GM12875 (cell line): ENCODE measurements around the gene TMEM31.
"Not testable (repeated sequence)": the region's sequence is repeated elsewhere in the genome, so short reads cannot be mapped to it uniquely, and the experiment has no call there.

Experiments
- H3K4me3 ChIP-seq: one replicate; pipeline ENCODE4 v1.5.1; 2011; ENCODE audit warnings: low read depth, low read length, control low read depth
- TF ChIP-seq, protein P1 (sequence below): IDR thresholded peaks from 2 replicates; pipeline ENCODE4 v1.5.1; 2011; ENCODE audit warnings: low read depth, mild to moderate bottlenecking, control low read depth, inconsistent platforms, low read length, moderate library complexity, borderline replicate concordance; ENCODE audit not compliant: insufficient read depth

Gene TMEM31

DNA sequence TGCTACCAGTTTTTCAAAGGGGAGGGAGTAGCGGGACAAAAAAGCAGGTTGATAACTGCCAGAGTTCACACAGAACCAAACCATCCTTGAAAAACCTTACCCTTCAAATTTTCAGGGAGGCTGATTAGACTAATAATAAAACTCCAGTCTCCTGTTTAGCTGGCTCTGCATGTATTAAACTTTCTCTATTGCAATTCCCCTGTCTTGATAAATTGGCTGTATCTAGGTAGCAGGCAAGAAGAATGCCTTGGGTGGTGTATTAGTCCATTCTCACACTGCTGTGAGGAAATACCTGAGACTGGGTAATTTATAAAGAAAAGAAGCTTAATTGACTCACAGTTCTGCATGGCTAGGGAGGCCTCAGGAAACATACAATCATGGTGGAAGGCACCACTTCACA, 47.8 kb downstream of the TMEM31 start:
- TF ChIP-seq, protein P1, sequence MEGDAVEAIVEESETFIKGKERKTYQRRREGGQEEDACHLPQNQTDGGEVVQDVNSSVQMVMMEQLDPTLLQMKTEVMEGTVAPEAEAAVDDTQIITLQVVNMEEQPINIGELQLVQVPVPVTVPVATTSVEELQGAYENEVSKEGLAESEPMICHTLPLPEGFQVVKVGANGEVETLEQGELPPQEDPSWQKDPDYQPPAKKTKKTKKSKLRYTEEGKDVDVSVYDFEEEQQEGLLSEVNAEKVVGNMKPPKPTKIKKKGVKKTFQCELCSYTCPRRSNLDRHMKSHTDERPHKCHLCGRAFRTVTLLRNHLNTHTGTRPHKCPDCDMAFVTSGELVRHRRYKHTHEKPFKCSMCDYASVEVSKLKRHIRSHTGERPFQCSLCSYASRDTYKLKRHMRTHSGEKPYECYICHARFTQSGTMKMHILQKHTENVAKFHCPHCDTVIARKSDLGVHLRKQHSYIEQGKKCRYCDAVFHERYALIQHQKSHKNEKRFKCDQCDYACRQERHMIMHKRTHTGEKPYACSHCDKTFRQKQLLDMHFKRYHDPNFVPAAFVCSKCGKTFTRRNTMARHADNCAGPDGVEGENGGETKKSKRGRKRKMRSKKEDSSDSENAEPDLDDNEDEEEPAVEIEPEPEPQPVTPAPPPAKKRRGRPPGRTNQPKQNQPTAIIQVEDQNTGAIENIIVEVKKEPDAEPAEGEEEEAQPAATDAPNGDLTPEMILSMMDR, result no peak
- no peak overlapping the region for H3K4me3 ChIP-seq

DNA sequence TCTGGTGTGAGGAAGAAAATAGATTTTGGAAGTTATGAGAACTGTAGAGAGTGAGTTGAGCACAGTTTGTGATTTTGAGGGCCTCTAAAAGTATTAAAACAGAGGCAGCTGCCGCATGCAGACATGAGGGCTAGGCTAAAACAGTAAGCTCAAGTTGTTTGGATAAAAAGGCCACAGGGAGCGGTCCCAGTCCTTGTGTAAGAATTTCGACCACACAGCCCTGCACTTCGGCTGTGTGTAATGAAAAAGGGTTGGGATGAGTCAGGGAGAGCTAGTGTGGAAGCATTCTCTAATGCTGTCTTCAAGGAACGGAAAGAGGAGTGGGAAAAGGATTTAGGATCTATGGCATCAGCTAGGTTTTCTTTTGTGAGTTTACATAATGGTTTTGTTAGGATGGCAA, 52.8 kb downstream of the TMEM31 start:
- not testable (repeated sequence) for H3K4me3 ChIP-seq
